Erythroblast (primary cell): ENCODE measurements around the gene SKIC2.

Experiments
- GATA1 ChIP-seq: IDR thresholded peaks from 2 replicates; pipeline ENCODE4 v1.6.1; 2011; ENCODE audit warnings: low read depth, mild to moderate bottlenecking, control low read depth, low read length, moderate library complexity
- POLR2A ChIP-seq: IDR thresholded peaks from 2 replicates; pipeline ENCODE4 v1.6.1; 2011; ENCODE audit warnings: mild to moderate bottlenecking, low read length

DNA sequence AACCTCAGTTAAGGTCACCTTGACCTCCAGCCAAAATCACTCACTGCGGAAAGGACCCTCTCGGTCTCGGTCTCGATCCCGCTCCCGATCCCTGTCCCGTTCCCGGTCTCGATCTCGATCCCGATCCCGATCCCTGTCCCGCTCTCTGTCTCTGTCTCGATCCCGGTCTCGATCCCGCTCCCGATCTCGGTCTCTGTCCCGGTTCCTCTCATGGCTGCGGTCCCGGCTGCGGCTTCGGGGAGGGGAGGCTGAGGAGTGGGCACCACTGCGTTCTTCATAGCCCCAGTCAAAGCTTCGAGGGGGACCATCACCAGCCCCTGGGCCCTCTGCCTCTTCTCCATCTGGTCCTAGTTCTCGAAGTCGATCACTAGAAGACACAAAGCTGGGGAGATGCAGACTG is 4.5 kb upstream of the SKIC2 start:
- TF ChIP-seq POLR2A: no peak
- TF ChIP-seq GATA1: no peak
